ENCODE measurements around the gene MSANTD2.

The MSANTD2 gene

GRCh38 chr11:124800226-124800929 is at the start of gene MSANTD2:
MSANTD2 (minus strand) TSS chr11:124800406; CDS start chr11:124800380, 26 bp downstream.
- H2AFZ ChIP-seq (ENCODE audit: low read length, unreplicated experiment): peak within 1 kb of the TSS; percentile 94
- no peaks in the 10 kb centered on the region for H3K27me3 ChIP-seq (ENCODE audit: insufficient read depth, low read length)
- no peaks in the 10 kb centered on the region for H3K36me3 ChIP-seq (ENCODE audit: insufficient read depth, low read length)
- H3K79me2 ChIP-seq (ENCODE audit: control insufficient read depth, insufficient read depth, low read length, unreplicated experiment): peaks cover 47% of the 10 kb centered on the region
- H3K27ac ChIP-seq (ENCODE audit: low read depth, low read length): peak within 1 kb of the TSS; percentile 92
- H3K4me3 ChIP-seq (ENCODE audit: low read depth, low read length): peak within 1 kb of the TSS; percentile 83
- peaks cover 26% of the 10 kb centered on the region for H3K4me1 ChIP-seq (ENCODE audit: control insufficient read depth, insufficient read depth, low read length, unreplicated experiment)

DNA sequence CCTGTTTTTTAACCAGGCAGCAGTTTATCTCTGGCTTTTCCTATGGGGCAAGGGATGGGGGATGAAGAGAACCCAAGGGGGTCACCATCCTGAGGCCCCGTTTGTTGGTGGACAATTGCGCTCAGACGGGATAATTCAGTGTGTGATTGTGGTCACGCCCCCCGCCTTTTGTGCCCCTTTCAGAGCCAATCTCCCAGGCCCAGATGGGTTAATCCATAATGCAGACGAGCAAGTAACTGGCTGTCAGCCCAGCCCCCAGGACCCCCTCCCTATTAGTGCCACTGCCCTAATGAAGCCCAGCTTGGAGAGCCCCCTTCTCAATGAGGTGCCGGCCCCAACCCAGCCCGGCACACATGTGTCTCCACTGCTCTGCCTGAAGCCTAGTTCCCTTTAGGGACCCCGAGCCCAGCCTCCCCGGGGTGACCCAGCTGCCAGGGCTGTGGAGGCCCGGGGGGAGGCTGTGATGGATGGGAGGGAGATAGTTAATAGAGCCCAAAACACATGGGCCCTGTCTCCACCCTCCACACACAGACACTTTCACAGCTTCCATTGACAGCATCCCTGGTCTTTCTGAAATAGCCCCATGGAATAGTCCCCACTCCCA is 46.0 kb upstream of the MSANTD2 start:
- peaks cover 100% of the 10 kb centered on the region for H3K27me3 ChIP-seq (ENCODE audit: insufficient read depth, low read length)
- H3K4me1 ChIP-seq (ENCODE audit: control insufficient read depth, insufficient read depth, low read length, unreplicated experiment): no peaks in the 10 kb centered on the region

GRCh38 chr11:124844664-124845079 is 44.5 kb upstream of the MSANTD2 start:
- H3K79me2 ChIP-seq (ENCODE audit: control insufficient read depth, insufficient read depth, low read length, unreplicated experiment): no peaks in the 10 kb centered on the region
- H3K27ac ChIP-seq (ENCODE audit: low read depth, low read length): no peak overlapping the region
- no peak overlapping the region for H2AFZ ChIP-seq (ENCODE audit: low read length, unreplicated experiment)
- peaks cover 100% of the 10 kb centered on the region for H3K27me3 ChIP-seq (ENCODE audit: insufficient read depth, low read length)
- no peaks in the 10 kb centered on the region for H3K36me3 ChIP-seq (ENCODE audit: insufficient read depth, low read length)
- no peaks in the 10 kb centered on the region for H3K4me1 ChIP-seq (ENCODE audit: control insufficient read depth, insufficient read depth, low read length, unreplicated experiment)
- no peak overlapping the region for H3K4me3 ChIP-seq (ENCODE audit: low read depth, low read length)

More for the DNA sequence above, 46.0 kb upstream of the MSANTD2 start:
- H3K79me2 ChIP-seq (ENCODE audit: control insufficient read depth, insufficient read depth, low read length, unreplicated experiment): no peaks in the 10 kb centered on the region
- H3K36me3 ChIP-seq (ENCODE audit: insufficient read depth, low read length): no peaks in the 10 kb centered on the region
- no peak overlapping the region for H3K4me3 ChIP-seq (ENCODE audit: low read depth, low read length)
- no peak overlapping the region for H2AFZ ChIP-seq (ENCODE audit: low read length, unreplicated experiment)
- H3K27ac ChIP-seq (ENCODE audit: low read depth, low read length): no peak overlapping the region

DNA sequence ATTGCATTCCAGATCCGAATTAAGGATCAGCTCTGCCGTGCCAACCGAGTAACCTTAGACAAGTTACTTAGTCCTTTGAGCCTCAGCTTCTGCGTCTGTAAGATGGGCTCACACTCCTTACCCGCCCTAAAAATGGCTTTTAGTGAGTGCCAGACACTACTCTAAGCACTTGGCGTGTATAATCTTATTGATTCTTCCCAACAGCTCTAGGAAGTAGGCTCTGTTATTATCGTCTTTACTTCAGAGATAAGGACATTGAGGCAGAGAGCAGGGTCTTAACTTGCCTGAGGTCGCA is 43.4 kb upstream of the MSANTD2 start:
- no peak overlapping the region for H3K27ac ChIP-seq (ENCODE audit: low read depth, low read length)

GRCh38 chr11:124842305-124842704 is 42.1 kb upstream of the MSANTD2 start:
- Histone ChIP-seq H3K36me3 (ENCODE audit: insufficient read depth, low read length) (no peaks in the 10 kb centered on the region), H2AFZ (ENCODE audit: low read length, unreplicated experiment) (no peak overlapping the region), H3K4me3 (ENCODE audit: low read depth, low read length) (no peak overlapping the region), H3K27ac (ENCODE audit: low read depth, low read length) (no peak overlapping the region), H3K79me2 (ENCODE audit: control insufficient read depth, insufficient read depth, low read length, unreplicated experiment) (no peaks in the 10 kb centered on the region), H3K27me3 (ENCODE audit: insufficient read depth, low read length) (peaks cover 97% of the 10 kb centered on the region), H3K4me1 (ENCODE audit: control insufficient read depth, insufficient read depth, low read length, unreplicated experiment) (peaks cover under 1% of the 10 kb centered on the region)

More for the DNA sequence above, 43.4 kb upstream of the MSANTD2 start:
- Histone ChIP-seq H2AFZ (ENCODE audit: low read length, unreplicated experiment) (no peak overlapping the region), H3K79me2 (ENCODE audit: control insufficient read depth, insufficient read depth, low read length, unreplicated experiment) (no peaks in the 10 kb centered on the region), H3K36me3 (ENCODE audit: insufficient read depth, low read length) (no peaks in the 10 kb centered on the region), H3K27me3 (ENCODE audit: insufficient read depth, low read length) (peaks cover 100% of the 10 kb centered on the region), H3K4me1 (ENCODE audit: control insufficient read depth, insufficient read depth, low read length, unreplicated experiment) (no peaks in the 10 kb centered on the region), H3K4me3 (ENCODE audit: low read depth, low read length) (no peak overlapping the region)

DNA sequence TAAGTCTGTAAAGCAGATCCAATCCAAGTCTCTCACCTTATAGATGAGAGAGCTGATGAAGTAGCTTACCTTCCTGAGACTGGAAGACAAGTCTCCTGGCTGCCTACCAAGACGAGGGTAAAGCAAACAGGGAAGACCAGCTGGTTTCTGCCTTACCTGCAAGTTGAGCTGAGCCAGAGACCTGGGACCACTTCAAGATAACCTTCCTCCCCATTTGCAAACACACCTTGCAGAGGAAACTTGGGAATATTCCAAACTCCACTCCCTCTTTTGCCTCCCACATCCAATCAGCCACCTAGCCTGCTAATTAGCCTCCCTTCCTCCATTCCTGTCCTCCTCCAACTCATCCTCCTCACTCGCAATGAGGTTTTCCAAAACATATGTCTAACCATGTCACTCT is 41.6 kb upstream of the MSANTD2 start:
- Histone ChIP-seq H3K27me3 (ENCODE audit: insufficient read depth, low read length) (peaks cover 92% of the 10 kb centered on the region), H3K79me2 (ENCODE audit: control insufficient read depth, insufficient read depth, low read length, unreplicated experiment) (no peaks in the 10 kb centered on the region), H3K27ac (ENCODE audit: low read depth, low read length) (no peak overlapping the region), H3K4me3 (ENCODE audit: low read depth, low read length) (no peak overlapping the region), H3K36me3 (ENCODE audit: insufficient read depth, low read length) (no peaks in the 10 kb centered on the region), H2AFZ (ENCODE audit: low read length, unreplicated experiment) (no peak overlapping the region), H3K4me1 (ENCODE audit: control insufficient read depth, insufficient read depth, low read length, unreplicated experiment) (peaks cover 4% of the 10 kb centered on the region)

GRCh38 chr11:124841201-124841600 is 41.0 kb upstream of the MSANTD2 start:
- Histone ChIP-seq H3K36me3 (ENCODE audit: insufficient read depth, low read length) (no peaks in the 10 kb centered on the region), H3K79me2 (ENCODE audit: control insufficient read depth, insufficient read depth, low read length, unreplicated experiment) (no peaks in the 10 kb centered on the region), H3K27ac (ENCODE audit: low read depth, low read length) (no peak overlapping the region), H3K4me1 (ENCODE audit: control insufficient read depth, insufficient read depth, low read length, unreplicated experiment) (peaks cover 6% of the 10 kb centered on the region), H3K4me3 (ENCODE audit: low read depth, low read length) (no peak overlapping the region), H2AFZ (ENCODE audit: low read length, unreplicated experiment) (no peak overlapping the region), H3K27me3 (ENCODE audit: insufficient read depth, low read length) (peaks cover 86% of the 10 kb centered on the region)

GRCh38 chr11:124840666-124841065 is 40.5 kb upstream of the MSANTD2 start:
- H3K4me1 ChIP-seq (ENCODE audit: control insufficient read depth, insufficient read depth, low read length, unreplicated experiment): peaks cover 9% of the 10 kb centered on the region
- no peak overlapping the region for H3K4me3 ChIP-seq (ENCODE audit: low read depth, low read length)
- no peaks in the 10 kb centered on the region for H3K79me2 ChIP-seq (ENCODE audit: control insufficient read depth, insufficient read depth, low read length, unreplicated experiment)
- H2AFZ ChIP-seq (ENCODE audit: low read length, unreplicated experiment): no peak overlapping the region
- H3K36me3 ChIP-seq (ENCODE audit: insufficient read depth, low read length): no peaks in the 10 kb centered on the region
- H3K27me3 ChIP-seq (ENCODE audit: insufficient read depth, low read length): peaks cover 80% of the 10 kb centered on the region
- H3K27ac ChIP-seq (ENCODE audit: low read depth, low read length): no peak overlapping the region

- H3K27me3 ChIP-seq (ENCODE audit: insufficient read depth, low read length): peaks cover 75% of the 10 kb centered on the region
- peaks cover 9% of the 10 kb centered on the region for H3K4me1 ChIP-seq (ENCODE audit: control insufficient read depth, insufficient read depth, low read length, unreplicated experiment)
- H3K4me3 ChIP-seq (ENCODE audit: low read depth, low read length): peak overlapping the region; percentile 65
- H3K79me2 ChIP-seq (ENCODE audit: control insufficient read depth, insufficient read depth, low read length, unreplicated experiment): no peaks in the 10 kb centered on the region
- H2AFZ ChIP-seq (ENCODE audit: low read length, unreplicated experiment): no peak overlapping the region
- H3K27ac ChIP-seq (ENCODE audit: low read depth, low read length): no peak overlapping the region
- no peaks in the 10 kb centered on the region for H3K36me3 ChIP-seq (ENCODE audit: insufficient read depth, low read length)
Measured at GRCh38 chr11:124839972-124840621, 39.9 kb upstream of the MSANTD2 start.

- peak overlapping the region; percentile 65 for H3K4me3 ChIP-seq (ENCODE audit: low read depth, low read length)
- H2AFZ ChIP-seq (ENCODE audit: low read length, unreplicated experiment): peak overlapping the region; percentile 7
- H3K36me3 ChIP-seq (ENCODE audit: insufficient read depth, low read length): no peaks in the 10 kb centered on the region
- peaks cover 9% of the 10 kb centered on the region for H3K4me1 ChIP-seq (ENCODE audit: control insufficient read depth, insufficient read depth, low read length, unreplicated experiment)
- H3K27ac ChIP-seq (ENCODE audit: low read depth, low read length): no peak overlapping the region
- H3K27me3 ChIP-seq (ENCODE audit: insufficient read depth, low read length): peaks cover 67% of the 10 kb centered on the region
- no peaks in the 10 kb centered on the region for H3K79me2 ChIP-seq (ENCODE audit: control insufficient read depth, insufficient read depth, low read length, unreplicated experiment)
Measured at GRCh38 chr11:124839128-124839971, 39.1 kb upstream of the MSANTD2 start.

Measured in ACC112 (cell line).